ENCODE results near the gene TAS2R10. TPM values are rescaled to one million over a fixed set of nuclear protein-coding genes. Genes with fewer than 3 reads are reported as not detected.

Gene TAS2R10
- total RNA-seq, 1 experiment from 2014 or later = 0.91 TPM

DNA sequence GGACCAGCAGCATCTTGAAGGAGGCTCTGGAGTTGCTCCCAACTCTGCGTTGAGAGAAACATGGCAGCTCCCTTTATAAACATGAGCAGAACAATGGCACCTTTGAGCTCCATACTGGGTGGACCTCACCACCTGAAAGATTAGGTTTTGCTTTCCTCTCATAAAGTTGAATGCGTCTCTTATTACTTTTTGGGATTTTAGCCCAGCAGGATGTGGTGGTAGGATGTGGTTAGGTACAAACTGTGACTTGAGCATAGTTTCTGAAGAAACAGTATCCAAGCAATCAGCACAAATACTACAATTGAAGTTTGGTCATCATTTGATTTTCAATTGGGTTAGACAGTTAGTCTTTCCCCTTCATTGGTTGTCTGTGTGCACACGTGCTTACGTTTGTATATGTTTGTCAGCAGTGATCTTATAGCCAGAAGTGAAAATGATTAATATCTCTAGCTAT, 23.3 kb upstream of the TAS2R10 start, which contains the start of gene PRR4:
PRR4 (minus strand) TSS at position 51 of the 454 bp plus-strand sequence; CDS start at position 13, 38 bp downstream.
- intact Hi-C loops (cut with micrococcal nuclease) = no loop called here
- no peak for DNase-seq (ENCODE audit: unreplicated experiment)
- H3K27ac Mint-ChIP-seq (ENCODE audit: low read depth, unreplicated experiment) = no peak within 1 kb of the TSS
- peaks cover 20% of the 10 kb centered on the region for H3K36me3 Mint-ChIP-seq (ENCODE audit: insufficient read depth, unreplicated experiment)
- no peaks in the 10 kb centered on the region for H3K9me3 Mint-ChIP-seq (ENCODE audit: unreplicated experiment)
- no peaks in the 10 kb centered on the region for H3K27me3 Mint-ChIP-seq (ENCODE audit: insufficient read depth, unreplicated experiment)
- no peak within 1 kb of the TSS for H3K4me3 Mint-ChIP-seq (ENCODE audit: unreplicated experiment)
- POLR2A ChIA-PET = interaction anchor here (0.6 kb wide), 1 partner anchor 108 kb away, joined by 3 read pairs; no protein-coding TSS in a partner anchor
- CTCF ChIA-PET = interaction anchor here (1.0 kb wide), 1 partner anchor 69 kb away, joined by 5 read pairs; no protein-coding TSS in a partner anchor
- peaks cover 15% of the 10 kb centered on the region for H3K4me1 Mint-ChIP-seq (ENCODE audit: insufficient read depth, unreplicated experiment)
- BruUV-seq (replicated peaks) = no TSS peak
- TF ChIP-seq, protein P1, sequence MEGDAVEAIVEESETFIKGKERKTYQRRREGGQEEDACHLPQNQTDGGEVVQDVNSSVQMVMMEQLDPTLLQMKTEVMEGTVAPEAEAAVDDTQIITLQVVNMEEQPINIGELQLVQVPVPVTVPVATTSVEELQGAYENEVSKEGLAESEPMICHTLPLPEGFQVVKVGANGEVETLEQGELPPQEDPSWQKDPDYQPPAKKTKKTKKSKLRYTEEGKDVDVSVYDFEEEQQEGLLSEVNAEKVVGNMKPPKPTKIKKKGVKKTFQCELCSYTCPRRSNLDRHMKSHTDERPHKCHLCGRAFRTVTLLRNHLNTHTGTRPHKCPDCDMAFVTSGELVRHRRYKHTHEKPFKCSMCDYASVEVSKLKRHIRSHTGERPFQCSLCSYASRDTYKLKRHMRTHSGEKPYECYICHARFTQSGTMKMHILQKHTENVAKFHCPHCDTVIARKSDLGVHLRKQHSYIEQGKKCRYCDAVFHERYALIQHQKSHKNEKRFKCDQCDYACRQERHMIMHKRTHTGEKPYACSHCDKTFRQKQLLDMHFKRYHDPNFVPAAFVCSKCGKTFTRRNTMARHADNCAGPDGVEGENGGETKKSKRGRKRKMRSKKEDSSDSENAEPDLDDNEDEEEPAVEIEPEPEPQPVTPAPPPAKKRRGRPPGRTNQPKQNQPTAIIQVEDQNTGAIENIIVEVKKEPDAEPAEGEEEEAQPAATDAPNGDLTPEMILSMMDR (IDR thresholded peaks at IDR 0.05; ENCODE audit: unreplicated experiment) = no peak

DNA sequence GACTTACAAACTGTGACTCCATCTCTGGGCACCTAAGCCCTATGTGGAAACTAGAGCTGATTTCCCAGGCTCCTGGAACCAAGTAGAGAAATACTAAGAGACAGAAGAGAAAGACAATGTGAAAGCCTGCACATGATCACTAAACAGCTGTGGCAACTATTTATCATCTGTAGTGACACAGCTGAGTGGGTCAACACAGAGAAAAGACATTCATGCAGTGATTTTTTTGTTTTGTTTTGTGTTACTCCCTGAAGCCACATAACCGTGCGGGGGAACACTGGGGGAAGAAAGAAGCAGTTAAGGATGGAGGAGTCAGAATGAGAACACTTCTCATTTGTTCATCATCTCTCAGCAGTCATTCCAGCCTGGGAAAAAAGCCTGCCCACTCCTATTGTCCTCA, 21.6 kb upstream of the TAS2R10 start:
- CTCF ChIA-PET = interaction anchor here (0.6 kb wide), 1 partner anchor 14 kb away, joined by 4 read pairs; no protein-coding TSS in a partner anchor
- Mint-ChIP-seq H3K4me1 (ENCODE audit: insufficient read depth, unreplicated experiment) (peaks cover 15% of the 10 kb centered on the region), H3K9me3 (ENCODE audit: unreplicated experiment) (no peaks in the 10 kb centered on the region), H3K27ac (ENCODE audit: low read depth, unreplicated experiment) (no peak overlapping the region), H3K27me3 (ENCODE audit: insufficient read depth, unreplicated experiment) (no peaks in the 10 kb centered on the region), H3K36me3 (ENCODE audit: insufficient read depth, unreplicated experiment) (peaks cover 20% of the 10 kb centered on the region), H3K4me3 (ENCODE audit: unreplicated experiment) (no peak overlapping the region)
- intact Hi-C loops (cut with micrococcal nuclease) = no loop called here
- no TSS peak for BruUV-seq (replicated peaks)
- TF ChIP-seq, protein P1 (IDR thresholded peaks at IDR 0.05; ENCODE audit: unreplicated experiment) = no peak
- DNase-seq (ENCODE audit: unreplicated experiment) = no peak
- POLR2A ChIA-PET = no interaction called here

DNA sequence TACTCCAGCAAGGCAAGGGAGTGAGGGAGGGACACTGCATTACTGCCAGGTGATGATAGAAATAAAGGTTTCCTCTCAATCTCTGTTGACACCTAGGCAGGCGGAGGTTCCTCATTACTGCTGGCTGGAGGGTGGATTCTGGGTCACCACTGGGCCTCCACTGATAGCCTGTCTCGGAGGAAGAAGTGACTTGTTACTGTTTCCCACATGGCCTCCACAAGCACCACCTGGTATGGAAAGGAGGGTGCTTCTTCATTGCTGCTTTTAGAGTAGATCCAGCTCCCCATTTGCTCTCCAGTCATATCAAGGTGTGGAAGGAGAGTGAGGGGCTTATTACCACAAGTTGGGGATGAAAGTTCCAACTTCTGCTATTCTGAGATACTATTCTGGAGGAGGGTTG, 16.7 kb upstream of the TAS2R10 start:
- Mint-ChIP-seq H3K9me3 (ENCODE audit: unreplicated experiment) (no peaks in the 10 kb centered on the region), H3K36me3 (ENCODE audit: insufficient read depth, unreplicated experiment) (peaks cover 18% of the 10 kb centered on the region), H3K4me1 (ENCODE audit: insufficient read depth, unreplicated experiment) (no peaks in the 10 kb centered on the region), H3K27ac (ENCODE audit: low read depth, unreplicated experiment) (no peak overlapping the region), H3K27me3 (ENCODE audit: insufficient read depth, unreplicated experiment) (no peaks in the 10 kb centered on the region), H3K4me3 (ENCODE audit: unreplicated experiment) (no peak overlapping the region)
- no TSS peak for BruUV-seq (replicated peaks)
- intact Hi-C loops (cut with micrococcal nuclease) = no loop called here
- CTCF ChIA-PET = no interaction called here
- TF ChIP-seq, protein P1 (IDR thresholded peaks at IDR 0.05; ENCODE audit: unreplicated experiment) = no peak
- DNase-seq (ENCODE audit: unreplicated experiment) = no peak
- POLR2A ChIA-PET = interaction anchor here (0.7 kb wide), 1 partner anchor 95 kb away, joined by 3 read pairs; no protein-coding TSS in a partner anchor

DNA sequence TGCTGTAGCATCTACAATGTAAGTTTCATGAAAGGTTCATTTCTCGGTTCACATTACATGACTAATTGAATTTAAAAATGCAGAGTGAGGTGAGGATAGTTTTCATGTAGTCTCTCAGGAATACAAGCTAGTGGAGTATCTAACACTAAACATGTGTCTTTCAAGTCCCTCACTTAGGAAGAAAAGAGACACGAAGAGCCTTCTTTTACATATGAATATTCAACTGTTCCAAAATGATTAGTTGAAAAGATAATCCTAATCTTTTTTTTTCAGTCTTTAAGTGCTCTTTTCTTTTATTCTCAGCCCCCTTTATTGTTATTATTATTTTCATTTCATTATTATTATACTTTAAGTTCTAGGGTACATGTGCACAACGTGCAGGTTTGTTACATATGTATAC, 12.3 kb upstream of the TAS2R10 start:
- no TSS peak for BruUV-seq (replicated peaks)
- DNase-seq (ENCODE audit: unreplicated experiment) = no peak
- H3K9me3 Mint-ChIP-seq (ENCODE audit: unreplicated experiment) = no peaks in the 10 kb centered on the region
- intact Hi-C loops (cut with micrococcal nuclease) = no loop called here
- CTCF ChIA-PET = no interaction called here
- H3K27ac Mint-ChIP-seq (ENCODE audit: low read depth, unreplicated experiment) = no peak overlapping the region
- H3K4me3 Mint-ChIP-seq (ENCODE audit: unreplicated experiment) = no peak overlapping the region
- H3K4me1 Mint-ChIP-seq (ENCODE audit: insufficient read depth, unreplicated experiment) = no peaks in the 10 kb centered on the region
- H3K27me3 Mint-ChIP-seq (ENCODE audit: insufficient read depth, unreplicated experiment) = no peaks in the 10 kb centered on the region
- peaks cover 6% of the 10 kb centered on the region for H3K36me3 Mint-ChIP-seq (ENCODE audit: insufficient read depth, unreplicated experiment)
- POLR2A ChIA-PET = no interaction called here
- TF ChIP-seq, protein P1 (IDR thresholded peaks at IDR 0.05; ENCODE audit: unreplicated experiment) = no peak
